NK-92 (cell line): ENCODE data around the gene TULP3.

Experiments used
- DNase-seq: peaks from one replicate; lab custom pipeline; 2025; ENCODE audit not compliant: unreplicated experiment; lab: John Stamatoyannopoulos, UW

The TULP3 gene

DNA sequence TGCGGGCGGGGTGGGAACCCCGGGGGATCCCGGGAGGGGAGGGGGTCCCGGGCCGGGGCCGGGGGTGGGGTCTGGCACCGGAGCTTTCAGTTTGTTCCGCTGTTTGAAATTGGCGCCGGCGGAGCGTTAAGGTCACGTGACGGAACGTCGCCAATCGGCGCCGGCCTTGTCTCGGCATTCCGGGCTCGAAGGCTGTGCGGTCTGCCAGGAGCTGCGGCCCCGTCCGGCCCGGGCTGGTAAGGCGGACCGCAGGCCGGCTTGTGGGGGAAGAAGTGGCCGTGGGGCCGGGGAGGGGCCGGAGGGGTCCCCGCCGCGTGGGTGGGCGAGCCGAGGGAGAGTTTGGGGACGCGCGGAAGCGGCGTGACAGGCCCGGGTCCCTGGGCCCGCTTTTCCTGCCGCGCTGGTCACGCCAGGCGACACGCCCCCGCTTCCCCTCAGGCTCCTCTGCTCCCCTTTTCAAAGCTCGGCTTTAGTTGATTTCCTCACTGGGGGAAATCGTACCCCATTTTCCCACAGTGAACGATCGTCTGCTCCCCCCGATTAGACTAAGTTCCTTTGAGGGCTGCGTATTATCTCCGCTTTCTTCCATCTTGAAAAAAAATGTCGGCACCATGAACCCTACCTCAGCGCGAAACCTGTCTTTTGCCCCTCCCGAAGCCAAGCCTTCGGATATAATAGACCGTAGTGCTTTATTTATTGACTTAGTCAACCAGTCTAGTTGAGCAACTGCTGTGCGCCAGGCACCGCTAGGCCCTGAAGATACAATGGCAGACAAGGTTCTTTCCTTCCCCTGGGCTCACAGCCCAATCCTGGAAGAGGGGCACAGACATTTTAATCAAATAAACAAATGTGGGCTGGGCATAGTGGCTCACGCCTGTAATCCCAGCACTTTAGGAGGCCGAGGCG is 13.4 kb upstream of the TULP3 start, which contains the start of the genes FOXM1 and RHNO1:
TSS of gene FOXM1 (minus strand) at position 128 of the 906 bp plus-strand sequence. CDS start 2,696 bp downstream, outside the sequence.
TSS of gene RHNO1 (plus strand) at position 177 of the 906 bp plus-strand sequence. CDS start 8,144 bp downstream, outside the sequence.
- DNase-seq = no peak

- DNase-seq = no peak
These were observed 12.5 kb upstream of the TULP3 start for GRCh38 chr12:2877953-2878732.

- DNase-seq = no peak
These were observed 10.8 kb upstream of the TULP3 start for GRCh38 chr12:2879853-2880252.

GRCh38 chr12:2884810-2885209 is 5.9 kb upstream of the TULP3 start:
- no peak for DNase-seq

DNA sequence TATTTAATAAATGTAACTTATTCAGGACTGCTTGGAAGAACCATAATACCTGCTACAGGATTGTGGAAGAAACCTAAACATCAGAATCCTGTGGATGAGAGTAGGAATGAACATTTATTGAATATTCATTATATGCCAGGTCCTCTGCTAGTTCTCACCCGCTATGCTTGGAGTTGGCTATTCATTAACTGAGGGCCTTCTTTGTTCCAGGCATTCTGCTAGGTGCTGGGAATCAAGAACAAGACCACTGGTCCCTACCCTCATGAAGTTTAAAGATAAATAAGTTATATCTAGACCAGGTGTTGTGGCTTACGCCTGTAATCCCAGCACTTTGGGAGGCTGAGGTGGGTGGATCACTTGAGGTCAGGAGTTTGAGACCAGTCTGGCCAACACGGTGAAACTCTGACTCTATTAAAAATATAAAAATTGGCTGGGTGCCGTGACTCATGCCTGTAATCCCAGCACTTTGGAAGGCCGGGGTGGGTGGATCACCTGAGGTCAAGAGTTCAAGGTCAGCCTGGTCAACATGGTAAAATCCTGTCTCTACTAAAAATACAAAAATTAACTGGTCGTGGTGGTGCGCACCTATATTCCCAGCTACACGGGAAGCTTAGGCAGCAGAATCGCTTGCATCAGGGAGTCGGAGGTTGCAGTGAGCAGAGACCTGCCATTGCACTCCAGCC is 3.8 kb upstream of the TULP3 start:
- DNase-seq = no peak

- DNase-seq = no peak
These were observed 697 bp upstream of the TULP3 start for GRCh38 chr12:2890001-2890387.

DNA sequence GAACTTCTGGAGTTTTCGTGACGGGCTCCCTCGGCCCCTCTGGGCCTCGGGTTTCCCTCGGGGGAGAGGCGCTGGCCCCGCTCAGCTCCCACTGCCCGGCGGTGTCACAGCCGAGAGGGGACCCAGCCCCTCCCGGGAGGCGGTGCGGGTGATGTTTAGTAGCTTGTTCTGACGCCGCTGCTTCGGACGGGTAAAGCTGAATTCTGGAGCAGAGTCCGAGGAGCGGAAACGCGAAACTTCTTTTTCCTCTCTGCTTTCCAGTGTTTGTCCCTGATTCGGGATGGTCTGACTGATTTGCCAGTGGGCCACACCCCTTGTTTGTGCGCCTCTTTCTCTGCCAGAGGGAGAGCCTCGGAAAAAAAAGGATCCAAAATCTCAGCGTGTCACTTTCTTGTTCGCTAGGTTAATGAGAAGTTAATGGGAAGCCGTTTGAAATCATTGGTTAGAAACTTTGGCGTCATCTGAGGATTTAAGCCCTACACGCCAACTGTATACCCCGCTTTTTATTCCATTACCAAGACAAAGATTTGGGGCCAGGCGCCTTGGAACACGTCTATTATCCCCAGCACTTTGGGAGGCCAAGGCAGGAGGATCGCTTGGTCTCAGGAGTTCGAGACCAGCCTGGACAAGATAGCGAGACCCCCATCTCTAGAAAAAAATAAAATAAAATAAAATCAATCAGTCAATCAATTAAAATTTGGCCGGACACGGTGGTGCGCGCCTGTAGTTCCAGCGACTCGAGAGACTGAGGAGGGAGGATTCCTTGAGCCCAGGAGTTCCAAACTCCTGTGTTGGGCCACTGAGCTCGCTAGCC is 756 bp downstream of the TULP3 start:
- DNase-seq = no peak

- DNase-seq = no peak
These were observed 1.6 kb downstream of the TULP3 start for GRCh38 chr12:2892246-2892645.

DNA sequence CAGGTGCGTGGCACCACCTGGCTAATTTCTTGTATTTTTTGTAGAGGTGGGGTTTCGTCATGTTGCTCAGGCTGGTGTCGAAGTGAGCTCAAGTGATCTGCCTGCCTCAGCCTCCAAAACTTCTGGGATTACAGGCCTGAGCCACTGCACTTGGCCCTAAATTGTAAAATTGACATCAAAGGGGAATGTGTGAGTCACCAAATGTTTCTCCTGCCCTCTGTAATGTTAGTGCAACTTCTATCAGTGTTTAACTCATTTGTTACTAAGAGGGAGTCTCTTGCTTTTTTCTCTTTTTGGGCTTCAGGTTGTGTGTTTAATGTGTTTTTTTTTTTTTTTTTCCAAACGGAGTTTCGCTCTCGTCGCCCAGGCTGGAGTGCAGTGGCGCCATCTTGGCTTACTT is 2.3 kb downstream of the TULP3 start:
- no peak for DNase-seq

DNA sequence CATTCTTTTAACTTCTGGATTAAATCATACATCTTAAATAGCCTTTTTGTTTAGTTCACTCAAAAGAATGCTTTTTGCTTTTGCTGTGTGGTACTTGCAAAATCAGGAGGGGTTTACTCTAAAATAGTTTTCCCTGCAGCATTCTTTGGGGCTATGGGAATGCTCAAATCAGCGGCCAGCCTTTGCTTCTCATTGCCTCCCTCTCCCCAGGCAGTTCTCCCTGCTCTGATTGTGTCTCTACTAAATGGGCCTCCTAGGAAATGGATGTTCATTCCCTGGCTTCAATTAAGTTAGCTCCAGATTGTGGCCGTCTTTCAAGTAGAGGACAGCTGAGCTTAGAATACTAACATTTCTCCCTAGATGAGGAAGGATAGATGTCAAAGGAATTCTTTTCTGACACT is 4.4 kb downstream of the TULP3 start:
- DNase-seq = no peak

- DNase-seq = no peak
These were observed 4.8 kb downstream of the TULP3 start for GRCh38 chr12:2895511-2895910.

DNA sequence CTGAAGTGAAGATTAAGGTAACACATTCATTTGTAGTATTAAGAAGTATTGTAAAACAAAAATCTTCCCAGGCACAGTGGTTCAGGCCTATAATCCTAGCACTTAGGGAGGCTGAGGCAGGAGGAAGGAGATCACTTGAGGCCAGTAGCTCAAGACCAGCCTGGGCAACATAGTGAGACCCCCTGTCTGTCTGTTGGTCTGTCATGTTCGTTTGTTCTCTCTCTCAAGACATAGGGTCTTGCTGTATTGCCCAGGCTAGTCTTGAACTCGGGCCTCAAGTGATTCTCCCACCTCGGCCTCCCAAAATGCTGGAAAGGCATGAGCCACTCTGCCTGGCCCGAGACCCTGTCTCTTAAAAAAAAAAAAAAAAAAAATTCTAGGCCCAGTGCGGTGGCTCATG is 6.7 kb downstream of the TULP3 start:
- DNase-seq = no peak

DNA sequence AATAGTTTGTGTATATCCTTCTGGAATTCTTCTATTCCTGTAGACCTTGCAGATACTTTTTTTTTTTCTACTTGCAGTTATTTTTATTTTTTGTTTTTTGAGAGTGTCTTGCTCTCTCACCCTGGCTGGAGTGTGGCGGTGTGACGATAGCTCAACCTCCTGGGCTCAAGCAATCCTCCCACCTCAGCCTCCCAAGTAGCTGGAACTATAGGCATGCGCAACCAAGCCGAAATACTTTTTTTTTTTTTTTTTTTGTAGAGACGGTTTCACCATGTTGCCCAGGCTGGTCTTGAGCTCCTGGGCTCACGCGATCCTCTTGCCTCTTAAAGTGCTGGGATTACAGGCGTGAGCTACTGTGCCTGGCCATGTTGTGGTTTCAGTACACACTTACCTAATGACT is 10.0 kb downstream of the TULP3 start:
- no peak for DNase-seq

DNA sequence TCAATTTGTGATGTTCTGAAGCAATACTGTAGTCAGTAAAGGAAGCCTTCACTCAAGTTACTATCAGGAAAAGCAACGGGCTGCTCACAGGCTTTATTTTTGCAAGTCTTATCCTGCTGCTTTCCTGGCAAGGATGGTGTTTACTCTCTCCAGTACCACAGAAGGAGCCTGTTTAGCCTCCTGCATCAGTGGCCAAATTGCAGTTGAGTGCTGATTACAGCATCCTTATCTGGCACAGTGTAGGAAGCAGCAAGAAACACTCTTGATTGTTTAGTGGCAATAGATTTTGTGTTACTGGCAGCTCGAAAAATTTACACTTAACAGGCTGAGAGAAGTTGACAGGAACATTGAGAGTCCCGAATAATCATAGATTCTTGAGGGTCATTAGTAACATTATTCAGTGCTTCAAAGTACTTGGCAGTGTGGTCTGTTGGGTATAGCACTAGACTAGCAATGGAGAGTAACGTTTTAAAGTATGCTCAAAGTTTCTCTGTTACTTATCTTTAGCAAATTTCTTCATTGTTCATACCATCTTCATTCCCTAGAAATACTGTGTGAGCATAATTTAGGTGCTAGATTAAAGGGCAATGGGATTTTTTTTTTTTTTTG is 11.7 kb downstream of the TULP3 start:
- DNase-seq = no peak

- DNase-seq = no peak
These were observed 13.6 kb downstream of the TULP3 start for GRCh38 chr12:2904260-2904659.

- no peak for DNase-seq
These were observed 21.5 kb downstream of the TULP3 start for GRCh38 chr12:2912216-2912575.

DNA sequence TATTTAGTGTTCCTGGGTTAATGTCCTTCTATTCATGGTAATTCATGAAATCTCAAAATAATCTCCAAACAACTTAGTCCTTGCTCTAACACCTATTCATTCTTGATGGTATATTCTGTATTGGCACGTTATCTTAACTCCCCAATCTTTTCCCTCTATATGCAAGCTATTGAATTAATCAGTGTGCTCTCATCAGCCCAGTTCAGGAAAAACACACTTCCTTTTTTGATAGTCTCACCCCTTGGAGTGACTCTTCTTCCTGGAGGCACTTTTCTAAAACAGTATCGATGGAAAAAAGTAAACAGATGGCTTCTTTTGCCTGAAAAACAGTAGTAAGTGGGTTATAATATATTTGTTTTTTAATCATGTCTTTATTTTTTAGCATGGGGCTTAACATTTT is 28.6 kb downstream of the TULP3 start:
- no peak for DNase-seq

DNA sequence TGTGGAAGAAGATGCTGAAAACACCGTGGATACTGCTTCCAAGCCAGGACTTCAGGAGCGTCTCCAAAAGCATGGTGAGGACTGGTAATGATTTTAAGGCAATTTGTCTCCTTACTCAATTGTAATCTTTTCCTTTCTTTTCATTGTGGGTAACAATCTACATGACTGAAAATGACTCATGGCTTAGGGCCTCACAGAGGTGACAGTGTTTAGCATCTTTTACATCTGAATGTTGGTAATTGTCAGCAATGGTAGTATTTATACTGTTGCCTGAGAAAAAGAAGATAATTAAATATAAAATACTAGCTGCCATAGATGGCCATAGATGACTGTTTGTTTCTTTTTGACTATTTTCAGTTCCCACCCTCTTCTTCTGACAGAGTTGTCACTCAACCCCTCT is 31.6 kb downstream of the TULP3 start:
- no peak for DNase-seq

DNA sequence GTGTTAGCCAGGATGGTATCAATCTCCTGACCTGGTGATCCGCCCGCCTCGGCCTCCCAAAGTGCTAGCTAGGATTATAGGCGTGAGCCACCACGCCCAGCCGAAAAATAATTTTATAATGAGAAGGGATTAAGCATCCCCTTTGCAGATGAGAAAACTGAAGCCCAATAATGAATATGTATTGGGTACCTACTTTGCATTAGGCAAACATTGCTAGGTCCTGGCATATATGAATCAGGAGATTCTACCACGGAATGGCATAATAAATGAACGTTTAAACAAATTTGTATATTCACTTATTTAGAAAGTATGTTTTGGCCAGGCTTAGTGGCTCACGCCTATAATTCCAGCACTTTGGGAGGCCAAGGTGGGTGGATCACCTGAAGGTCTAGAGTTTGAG is 32.4 kb downstream of the TULP3 start:
- DNase-seq = no peak

- no peak for DNase-seq
These were observed 33.3 kb downstream of the TULP3 start for GRCh38 chr12:2924019-2924418.
